Measurements from ENCODE around the gene KAT2B.
"Not testable (repeated sequence)": the region's sequence is repeated elsewhere in the genome, so short reads cannot be mapped to it uniquely, and the experiment has no call there.

The KAT2B gene

GRCh38 chr3:20039765-20040547 lies at the start of gene KAT2B:
TSS of gene KAT2B (plus strand) at chr3:20040446. CDS start at chr3:20040478, 32 bp downstream.
- DNase-seq, result peak; percentile 91
- Mint-ChIP-seq H3K27me3 (no peaks in the 10 kb centered on the region), H3K9me3 (no peaks in the 10 kb centered on the region), H3K4me1 (ENCODE audit: low read depth) (peaks cover 59% of the 10 kb centered on the region), H3K4me3 (peak within 1 kb of the TSS; percentile 91), H3K36me3 (ENCODE audit: low read depth) (peaks cover 5% of the 10 kb centered on the region), H3K27ac (peak within 1 kb of the TSS; percentile 94)

- no peaks in the 10 kb centered on the region for H3K36me3 Mint-ChIP-seq (ENCODE audit: low read depth)
- no peak overlapping the region for H3K4me3 Mint-ChIP-seq
Observed at GRCh38 chr3:19994796-19995195, 45.5 kb upstream of the KAT2B start.

GRCh38 chr3:19997502-19997901 lies 42.7 kb upstream of the KAT2B start:
- H3K27me3 Mint-ChIP-seq, result no peaks in the 10 kb centered on the region
- no peak for DNase-seq
- H3K9me3 Mint-ChIP-seq, result peaks cover 6% of the 10 kb centered on the region
- no peak overlapping the region for H3K27ac Mint-ChIP-seq
- H3K4me1 Mint-ChIP-seq (ENCODE audit: low read depth), result no peaks in the 10 kb centered on the region
- no peak overlapping the region for H3K4me3 Mint-ChIP-seq
- H3K36me3 Mint-ChIP-seq (ENCODE audit: low read depth), result no peaks in the 10 kb centered on the region

More at GRCh38 chr3:19994796-19995195, 45.5 kb upstream of the KAT2B start:
- no peak for DNase-seq
- peaks cover 6% of the 10 kb centered on the region for H3K9me3 Mint-ChIP-seq
- H3K27me3 Mint-ChIP-seq, result no peaks in the 10 kb centered on the region
- H3K4me1 Mint-ChIP-seq (ENCODE audit: low read depth), result no peaks in the 10 kb centered on the region
- H3K27ac Mint-ChIP-seq, result no peak overlapping the region

- Mint-ChIP-seq H3K4me3 (no peak overlapping the region), H3K36me3 (ENCODE audit: low read depth) (no peaks in the 10 kb centered on the region), H3K4me1 (ENCODE audit: low read depth) (no peaks in the 10 kb centered on the region), H3K27me3 (no peaks in the 10 kb centered on the region), H3K9me3 (peaks cover 6% of the 10 kb centered on the region), H3K27ac (no peak overlapping the region)
- no peak for DNase-seq
Observed at GRCh38 chr3:20001932-20002331, 38.3 kb upstream of the KAT2B start.

- Mint-ChIP-seq H3K27ac (no peak overlapping the region), H3K27me3 (no peaks in the 10 kb centered on the region), H3K9me3 (no peaks in the 10 kb centered on the region), H3K36me3 (ENCODE audit: low read depth) (no peaks in the 10 kb centered on the region), H3K4me3 (no peak overlapping the region), H3K4me1 (ENCODE audit: low read depth) (no peaks in the 10 kb centered on the region)
- no peak for DNase-seq
Observed at GRCh38 chr3:20007960-20008359, 32.3 kb upstream of the KAT2B start.

GRCh38 chr3:20008646-20009045 lies 31.6 kb upstream of the KAT2B start:
- no peaks in the 10 kb centered on the region for H3K36me3 Mint-ChIP-seq (ENCODE audit: low read depth)
- no peaks in the 10 kb centered on the region for H3K9me3 Mint-ChIP-seq
- no peaks in the 10 kb centered on the region for H3K4me1 Mint-ChIP-seq (ENCODE audit: low read depth)
- no peak for DNase-seq
- H3K27ac Mint-ChIP-seq, result no peak overlapping the region
- no peaks in the 10 kb centered on the region for H3K27me3 Mint-ChIP-seq
- no peak overlapping the region for H3K4me3 Mint-ChIP-seq

- Mint-ChIP-seq H3K4me3 (no peak within 1 kb of the TSS), H3K27ac (no peak within 1 kb of the TSS), H3K36me3 (ENCODE audit: low read depth) (no peaks in the 10 kb centered on the region), H3K27me3 (no peaks in the 10 kb centered on the region), H3K4me1 (ENCODE audit: low read depth) (no peaks in the 10 kb centered on the region), H3K9me3 (no peaks in the 10 kb centered on the region)
- DNase-seq, result no peak
Observed at GRCh38 chr3:20012164-20012563, 28.1 kb upstream of the KAT2B start, which contains the start of gene PP2D1. TSS of gene PP2D1 (minus strand) at chr3:20012264. CDS start at chr3:20012072, 192 bp downstream.

- H3K4me1 Mint-ChIP-seq (ENCODE audit: low read depth), result no peaks in the 10 kb centered on the region
- H3K9me3 Mint-ChIP-seq, result no peaks in the 10 kb centered on the region
- no peaks in the 10 kb centered on the region for H3K27me3 Mint-ChIP-seq
- H3K36me3 Mint-ChIP-seq (ENCODE audit: low read depth), result no peaks in the 10 kb centered on the region
- no peak overlapping the region for H3K4me3 Mint-ChIP-seq
- DNase-seq, result no peak
- H3K27ac Mint-ChIP-seq, result no peak overlapping the region
Observed at GRCh38 chr3:20013396-20013795, 26.9 kb upstream of the KAT2B start.

GRCh38 chr3:20015525-20015924 lies 24.7 kb upstream of the KAT2B start:
- Mint-ChIP-seq H3K4me1 (ENCODE audit: low read depth) (no peaks in the 10 kb centered on the region), H3K9me3 (no peaks in the 10 kb centered on the region), H3K27me3 (no peaks in the 10 kb centered on the region), H3K4me3 (no peak overlapping the region), H3K36me3 (ENCODE audit: low read depth) (no peaks in the 10 kb centered on the region), H3K27ac (no peak overlapping the region)
- no peak for DNase-seq

- H3K4me1 Mint-ChIP-seq (ENCODE audit: low read depth); H3K4me3 Mint-ChIP-seq; H3K9me3 Mint-ChIP-seq; H3K36me3 Mint-ChIP-seq (ENCODE audit: low read depth); H3K27ac Mint-ChIP-seq; H3K27me3 Mint-ChIP-seq; DNase-seq: not testable (repeated sequence)
Observed at GRCh38 chr3:20016076-20016475, 24.2 kb upstream of the KAT2B start.

- Mint-ChIP-seq H3K4me3 (no peak overlapping the region), H3K27me3 (no peaks in the 10 kb centered on the region), H3K9me3 (no peaks in the 10 kb centered on the region), H3K36me3 (ENCODE audit: low read depth) (no peaks in the 10 kb centered on the region), H3K27ac (no peak overlapping the region), H3K4me1 (ENCODE audit: low read depth) (peaks cover 2% of the 10 kb centered on the region)
- DNase-seq, result no peak
Observed at GRCh38 chr3:20022954-20023622, 17.2 kb upstream of the KAT2B start.

- H3K36me3 Mint-ChIP-seq (ENCODE audit: low read depth), result no peaks in the 10 kb centered on the region
- peaks cover 2% of the 10 kb centered on the region for H3K4me1 Mint-ChIP-seq (ENCODE audit: low read depth)
- no peaks in the 10 kb centered on the region for H3K9me3 Mint-ChIP-seq
- no peak overlapping the region for H3K27ac Mint-ChIP-seq
- H3K4me3 Mint-ChIP-seq, result no peak overlapping the region
- H3K27me3 Mint-ChIP-seq, result no peaks in the 10 kb centered on the region
- no peak for DNase-seq
Observed at GRCh38 chr3:20023623-20024405, 16.4 kb upstream of the KAT2B start.

- Mint-ChIP-seq H3K27me3 (no peaks in the 10 kb centered on the region), H3K4me3 (no peak overlapping the region), H3K36me3 (ENCODE audit: low read depth) (no peaks in the 10 kb centered on the region), H3K4me1 (ENCODE audit: low read depth) (peaks cover 2% of the 10 kb centered on the region), H3K9me3 (no peaks in the 10 kb centered on the region), H3K27ac (no peak overlapping the region)
- DNase-seq, result no peak
Observed at GRCh38 chr3:20027136-20027535, 13.1 kb upstream of the KAT2B start.

GRCh38 chr3:20028905-20029331 lies 11.3 kb upstream of the KAT2B start:
- Mint-ChIP-seq H3K9me3 (no peaks in the 10 kb centered on the region), H3K4me3 (no peak overlapping the region), H3K27me3 (no peaks in the 10 kb centered on the region), H3K36me3 (ENCODE audit: low read depth) (no peaks in the 10 kb centered on the region), H3K27ac (no peak overlapping the region), H3K4me1 (ENCODE audit: low read depth) (no peaks in the 10 kb centered on the region)
- DNase-seq, result no peak
